T47D (cell line): ENCODE results near the gene CITED2.
"Not testable (repeated sequence)": the region's sequence is repeated elsewhere in the genome, so short reads cannot be mapped to it uniquely, and the experiment has no call there.

Experiments
- DNase-seq, 2 experiments: peaks; one replicate each; pipeline versions ENCODE4 v3.0.0 to v3.0.0-alpha.2; 2011 to 2012; ENCODE audit warnings: low read depth in 1 of 2, low spot score in 1 of 2
- JUND ChIP-seq: IDR thresholded peaks from 2 replicates; pipeline ENCODE4 v1.6.1; 2012; ENCODE audit warnings: low read depth
- in situ Hi-C: cut with HindIII; loops from 2 replicates; pipeline ENCODE4 v1.10.0; 2016; ENCODE audit warnings: low sequenced_read_pairs, low pct_unique_long_range_greater_than_20kb

The CITED2 gene

GRCh38 chr6:139374357-139375225 lies at the start of gene CITED2:
TSS of gene CITED2 (minus strand) at chr6:139374648. CDS start at chr6:139373944, 704 bp downstream.
- in situ Hi-C loops = no loop called here
- TF ChIP-seq JUND = peak; percentile 59
- peak in 1 of 2 experiments; percentile 95 for DNase-seq

- in situ Hi-C loops = no loop called here
- TF ChIP-seq JUND = no peak
- DNase-seq = no peak
Observed at GRCh38 chr6:139423037-139423703, 48.7 kb upstream of the CITED2 start.

DNA sequence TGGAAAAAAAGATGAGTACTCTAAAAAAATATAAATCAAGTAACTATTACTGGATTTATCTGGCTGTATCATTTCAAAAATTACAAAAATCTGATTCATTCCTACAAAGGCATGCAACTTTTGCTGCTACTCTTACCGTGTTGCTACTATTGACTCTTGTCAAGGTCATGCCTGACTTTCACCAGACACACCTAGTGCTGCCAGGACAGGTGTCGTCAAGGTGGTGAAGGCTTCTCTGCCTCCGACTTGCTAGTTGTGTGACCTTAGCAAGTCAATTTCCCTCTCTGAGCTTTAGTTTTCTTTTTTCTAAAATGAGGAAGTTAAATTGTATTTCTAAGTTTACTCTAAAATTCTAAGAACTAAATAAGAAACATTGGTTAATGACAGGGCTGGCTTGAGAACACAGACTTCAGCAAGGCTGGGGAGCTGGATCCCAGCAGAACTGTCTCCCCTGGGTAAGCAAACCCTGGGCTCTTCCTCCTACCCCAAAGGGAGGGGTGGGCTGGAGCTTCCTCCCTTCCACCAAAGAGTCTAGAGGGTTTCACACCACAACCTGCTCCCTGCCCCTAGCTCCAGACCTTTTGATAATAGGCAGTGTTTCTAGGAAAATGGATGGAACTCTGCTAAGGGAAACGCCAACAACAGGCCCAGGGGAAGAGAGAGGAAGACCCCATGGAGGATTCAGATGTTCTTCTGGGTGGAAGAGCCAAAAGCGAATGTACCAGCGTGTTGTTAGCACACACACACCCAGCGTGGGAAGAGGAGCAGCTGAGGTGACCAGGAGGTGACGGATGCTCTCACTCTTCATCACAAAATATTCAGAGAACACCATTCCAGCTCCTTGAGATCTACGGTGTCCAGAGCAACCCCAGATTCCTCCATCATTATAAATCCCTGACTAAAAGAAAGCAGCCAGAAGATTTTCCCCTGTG lies 47.9 kb upstream of the CITED2 start:
- DNase-seq = no peak
- in situ Hi-C loops = no loop called here
- no peak for TF ChIP-seq JUND

- DNase-seq = no peak
- in situ Hi-C loops = no loop called here
- no peak for TF ChIP-seq JUND
Observed at GRCh38 chr6:139418481-139419132, 44.2 kb upstream of the CITED2 start.

- no peak for TF ChIP-seq JUND
- in situ Hi-C loops = no loop called here
- no peak for DNase-seq
Observed at GRCh38 chr6:139416146-139416545, 41.7 kb upstream of the CITED2 start.

DNA sequence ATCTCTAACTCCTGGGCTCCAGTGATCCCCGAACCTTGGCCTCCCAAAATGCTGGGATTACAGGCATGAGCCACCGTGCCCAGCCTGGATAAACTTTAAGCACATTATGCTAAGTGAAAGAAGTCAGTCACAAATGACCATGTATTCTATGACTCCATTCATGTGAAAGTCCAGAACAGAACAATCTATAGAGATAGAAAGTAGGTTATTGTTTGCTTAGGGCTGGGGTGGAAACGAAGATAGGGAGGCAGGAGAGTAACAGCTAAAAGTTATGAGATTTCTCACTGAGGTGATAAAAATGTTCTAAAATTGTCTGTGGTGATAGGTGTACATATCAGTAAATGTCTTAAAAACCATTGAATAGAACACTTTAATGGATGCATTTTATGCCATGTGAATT lies 40.9 kb upstream of the CITED2 start:
- in situ Hi-C loops = no loop called here
- no peak for TF ChIP-seq JUND
- DNase-seq = no peak

GRCh38 chr6:139412103-139412502 lies 37.7 kb upstream of the CITED2 start:
- DNase-seq, in situ Hi-C loops: not testable (repeated sequence)

GRCh38 chr6:139409026-139409425 lies 34.6 kb upstream of the CITED2 start:
- no peak for DNase-seq
- in situ Hi-C loops = no loop called here
- TF ChIP-seq JUND = no peak

- in situ Hi-C loops = no loop called here
- no peak for TF ChIP-seq JUND
- no peak for DNase-seq
Observed at GRCh38 chr6:139407718-139408222, 33.3 kb upstream of the CITED2 start.

- in situ Hi-C loops = no loop called here
- TF ChIP-seq JUND = no peak
- peak in 1 of 2 experiments; percentile 29 for DNase-seq
Observed at GRCh38 chr6:139406577-139407343, 32.3 kb upstream of the CITED2 start.

- TF ChIP-seq JUND = no peak
- no peak for DNase-seq
- in situ Hi-C loops = no loop called here
Observed at GRCh38 chr6:139402876-139403386, 28.5 kb upstream of the CITED2 start.
